ENCODE measurements around the gene CCL25. TPM values are rescaled to one million over a fixed set of nuclear protein-coding genes. Genes with fewer than 3 reads are reported as not detected.
"Not testable (repeated sequence)": the region's sequence is repeated elsewhere in the genome, so short reads cannot be mapped to it uniquely, and the experiment has no call there.

Gene CCL25
- polyA plus RNA-seq, 4 donors, result 156 to 831 (median 414) TPM

GRCh38 chr19:8022275-8022674 is 30.3 kb upstream of the CCL25 start:
- Histone ChIP-seq H3K4me3 (ENCODE audit: low read depth in 1 of 3, low read length in 3 of 3) (no peak overlapping the region), H3K27ac (ENCODE audit: low read depth in 1 of 3, low read length in 2 of 3) (no peak overlapping the region), H3K36me3 (ENCODE audit: control insufficient read depth in 3 of 3, insufficient read depth in 2 of 3, low read depth in 1 of 3, low read length in 3 of 3) (peaks cover 0 to 6% (median 0%) of the 10 kb centered on the region in 3 donors), H3K9me3 (ENCODE audit: control insufficient read depth in 2 of 2, insufficient read depth in 1 of 2, low read depth in 1 of 2, low read length in 1 of 2) (peaks cover 0 to 8% of the 10 kb centered on the region in 2 donors), H3K4me1 (ENCODE audit: control insufficient read depth in 3 of 3, insufficient read depth in 2 of 3, low read depth in 1 of 3, low read length in 2 of 3) (peaks cover 0 to 7% (median 2%) of the 10 kb centered on the region in 3 donors), H3K27me3 (ENCODE audit: control insufficient read depth in 3 of 3, insufficient read depth in 3 of 3, low read length in 3 of 3) (no peaks in the 10 kb centered on the region)
- WGBS, 3 donors, result 81 to 88% (median 85%) methylated on average over 13 of the region's 13 CpGs
- FAIRE-seq (no peak), DNase-seq (no peak)

GRCh38 chr19:8023371-8023770 is 29.2 kb upstream of the CCL25 start:
- no peak overlapping the region for H3K27ac ChIP-seq (ENCODE audit: low read depth in 1 of 3, low read length in 2 of 3)
- H3K4me1 ChIP-seq (ENCODE audit: control insufficient read depth in 3 of 3, insufficient read depth in 2 of 3, low read depth in 1 of 3, low read length in 2 of 3), result peaks cover 0 to 12% (median 0%) of the 10 kb centered on the region in 3 donors
- WGBS, 3 donors, result 89 to 94% (median 93%) methylated on average over 5 of the region's 5 CpGs
- H3K27me3 ChIP-seq (ENCODE audit: control insufficient read depth in 3 of 3, insufficient read depth in 3 of 3, low read length in 3 of 3), result no peaks in the 10 kb centered on the region
- H3K4me3 ChIP-seq (ENCODE audit: low read depth in 1 of 3, low read length in 3 of 3), result no peak overlapping the region
- peaks cover 0 to 8% of the 10 kb centered on the region in 2 donors for H3K9me3 ChIP-seq (ENCODE audit: control insufficient read depth in 2 of 2, insufficient read depth in 1 of 2, low read depth in 1 of 2, low read length in 1 of 2)
- DNase-seq (no peak), FAIRE-seq (no peak)
- H3K36me3 ChIP-seq (ENCODE audit: control insufficient read depth in 3 of 3, insufficient read depth in 2 of 3, low read depth in 1 of 3, low read length in 3 of 3), result peaks cover 0 to 4% (median 0%) of the 10 kb centered on the region in 3 donors

GRCh38 chr19:8024256-8024655 is 28.3 kb upstream of the CCL25 start:
- H3K4me3 ChIP-seq (ENCODE audit: low read depth in 1 of 3, low read length in 3 of 3); H3K27me3 ChIP-seq (ENCODE audit: control insufficient read depth in 3 of 3, insufficient read depth in 3 of 3, low read length in 3 of 3); H3K9me3 ChIP-seq (ENCODE audit: control insufficient read depth in 2 of 2, insufficient read depth in 1 of 2, low read depth in 1 of 2, low read length in 1 of 2); H3K36me3 ChIP-seq (ENCODE audit: control insufficient read depth in 3 of 3, insufficient read depth in 2 of 3, low read depth in 1 of 3, low read length in 3 of 3); FAIRE-seq; DNase-seq; H3K27ac ChIP-seq (ENCODE audit: low read depth in 1 of 3, low read length in 2 of 3): not testable (repeated sequence)
- peaks cover 0 to 20% (median 3%) of the 10 kb centered on the region in 3 donors for H3K4me1 ChIP-seq (ENCODE audit: control insufficient read depth in 3 of 3, insufficient read depth in 2 of 3, low read depth in 1 of 3, low read length in 2 of 3)
- 83 to 94% (median 84%) methylated on average over 3 of the region's 3 CpGs for WGBS, 3 donors

- H3K9me3 ChIP-seq (ENCODE audit: control insufficient read depth in 2 of 2, insufficient read depth in 1 of 2, low read depth in 1 of 2, low read length in 1 of 2), result peaks cover 0 to 4% of the 10 kb centered on the region in 2 donors
- peaks cover 0 to 4% (median 0%) of the 10 kb centered on the region in 3 donors for H3K36me3 ChIP-seq (ENCODE audit: control insufficient read depth in 3 of 3, insufficient read depth in 2 of 3, low read depth in 1 of 3, low read length in 3 of 3)
- DNase-seq (peak; percentile 84 to 90), FAIRE-seq (no peak)
- no peaks in the 10 kb centered on the region for H3K27me3 ChIP-seq (ENCODE audit: control insufficient read depth in 3 of 3, insufficient read depth in 3 of 3, low read length in 3 of 3)
- H3K4me1 ChIP-seq (ENCODE audit: control insufficient read depth in 3 of 3, insufficient read depth in 2 of 3, low read depth in 1 of 3, low read length in 2 of 3), result peaks cover 1 to 27% (median 4%) of the 10 kb centered on the region in 3 donors
- peak overlapping the region in 1 of 3 donors; percentile 39 for H3K27ac ChIP-seq (ENCODE audit: low read depth in 1 of 3, low read length in 2 of 3)
- 17 to 64% (median 29%) methylated on average over 5 of the region's 5 CpGs for whole genome bisulfite sequencing, 3 donors
- no peak overlapping the region for H3K4me3 ChIP-seq (ENCODE audit: low read depth in 1 of 3, low read length in 3 of 3)
Measured at GRCh38 chr19:8025316-8025715, 27.2 kb upstream of the CCL25 start.

GRCh38 chr19:8028951-8029491 is 23.5 kb upstream of the CCL25 start:
- peak overlapping the region; percentile 50 to 85 (median 68) for H3K27ac ChIP-seq (ENCODE audit: low read depth in 1 of 3, low read length in 2 of 3)
- no peaks in the 10 kb centered on the region for H3K27me3 ChIP-seq (ENCODE audit: control insufficient read depth in 3 of 3, insufficient read depth in 3 of 3, low read length in 3 of 3)
- peaks cover 4 to 57% (median 4%) of the 10 kb centered on the region in 3 donors for H3K4me1 ChIP-seq (ENCODE audit: control insufficient read depth in 3 of 3, insufficient read depth in 2 of 3, low read depth in 1 of 3, low read length in 2 of 3)
- H3K36me3 ChIP-seq (ENCODE audit: control insufficient read depth in 3 of 3, insufficient read depth in 2 of 3, low read depth in 1 of 3, low read length in 3 of 3), result no peaks in the 10 kb centered on the region
- FAIRE-seq (no peak), DNase-seq (peak; percentile 74 to 80)
- WGBS, 3 donors, result 22 to 43% (median 22%) methylated on average over 12 of the region's 12 CpGs
- H3K9me3 ChIP-seq (ENCODE audit: control insufficient read depth in 2 of 2, insufficient read depth in 1 of 2, low read depth in 1 of 2, low read length in 1 of 2), result peaks cover 0 to 5% of the 10 kb centered on the region in 2 donors
- H3K4me3 ChIP-seq (ENCODE audit: low read depth in 1 of 3, low read length in 3 of 3), result no peak overlapping the region

GRCh38 chr19:8030960-8031359 is 21.6 kb upstream of the CCL25 start:
- Histone ChIP-seq H3K27ac (ENCODE audit: low read depth in 1 of 3, low read length in 2 of 3) (no peak overlapping the region), H3K9me3 (ENCODE audit: control insufficient read depth in 2 of 2, insufficient read depth in 1 of 2, low read depth in 1 of 2, low read length in 1 of 2) (peaks cover 0 to 6% of the 10 kb centered on the region in 2 donors), H3K4me1 (ENCODE audit: control insufficient read depth in 3 of 3, insufficient read depth in 2 of 3, low read depth in 1 of 3, low read length in 2 of 3) (peaks cover 4 to 57% (median 4%) of the 10 kb centered on the region in 3 donors), H3K4me3 (ENCODE audit: low read depth in 1 of 3, low read length in 3 of 3) (no peak overlapping the region), H3K27me3 (ENCODE audit: control insufficient read depth in 3 of 3, insufficient read depth in 3 of 3, low read length in 3 of 3) (no peaks in the 10 kb centered on the region), H3K36me3 (ENCODE audit: control insufficient read depth in 3 of 3, insufficient read depth in 2 of 3, low read depth in 1 of 3, low read length in 3 of 3) (no peaks in the 10 kb centered on the region)
- FAIRE-seq (no peak), DNase-seq (no peak)
- WGBS, 3 donors, result 78 to 84% (median 82%) methylated on average over 8 of the region's 8 CpGs

- not testable (repeated sequence) for H3K27me3 ChIP-seq (ENCODE audit: control insufficient read depth in 3 of 3, insufficient read depth in 3 of 3, low read length in 3 of 3); H3K4me3 ChIP-seq (ENCODE audit: low read depth in 1 of 3, low read length in 3 of 3); FAIRE-seq; H3K36me3 ChIP-seq (ENCODE audit: control insufficient read depth in 3 of 3, insufficient read depth in 2 of 3, low read depth in 1 of 3, low read length in 3 of 3)
- H3K9me3 ChIP-seq (ENCODE audit: control insufficient read depth in 2 of 2, insufficient read depth in 1 of 2, low read depth in 1 of 2, low read length in 1 of 2), result peaks cover 0 to 10% of the 10 kb centered on the region in 2 donors
- peak overlapping the region; percentile 22 to 89 (median 53) for H3K27ac ChIP-seq (ENCODE audit: low read depth in 1 of 3, low read length in 2 of 3)
- peaks cover 4 to 57% (median 4%) of the 10 kb centered on the region in 3 donors for H3K4me1 ChIP-seq (ENCODE audit: control insufficient read depth in 3 of 3, insufficient read depth in 2 of 3, low read depth in 1 of 3, low read length in 2 of 3)
- peak; percentile 83 to 88 for DNase-seq
- 26 to 54% (median 44%) methylated on average over 21 to 22 of the region's 22 CpGs for WGBS, 3 donors
Measured at GRCh38 chr19:8033287-8034177, 19.0 kb upstream of the CCL25 start.

GRCh38 chr19:8034178-8034525 is 18.4 kb upstream of the CCL25 start:
- Histone ChIP-seq H3K36me3 (ENCODE audit: control insufficient read depth in 3 of 3, insufficient read depth in 2 of 3, low read depth in 1 of 3, low read length in 3 of 3) (peaks cover 0 to 12% (median 0%) of the 10 kb centered on the region in 3 donors), H3K4me3 (ENCODE audit: low read depth in 1 of 3, low read length in 3 of 3) (no peak overlapping the region), H3K27ac (ENCODE audit: low read depth in 1 of 3, low read length in 2 of 3) (peak overlapping the region in 2 of 3 donors; percentile 50 to 89), H3K4me1 (ENCODE audit: control insufficient read depth in 3 of 3, insufficient read depth in 2 of 3, low read depth in 1 of 3, low read length in 2 of 3) (peaks cover 3 to 51% (median 4%) of the 10 kb centered on the region in 3 donors), H3K27me3 (ENCODE audit: control insufficient read depth in 3 of 3, insufficient read depth in 3 of 3, low read length in 3 of 3) (no peaks in the 10 kb centered on the region), H3K9me3 (ENCODE audit: control insufficient read depth in 2 of 2, insufficient read depth in 1 of 2, low read depth in 1 of 2, low read length in 1 of 2) (peaks cover 0 to 15% of the 10 kb centered on the region in 2 donors)
- FAIRE-seq (no peak), DNase-seq (no peak)
- 84 to 92% (median 85%) methylated on average over 6 of the region's 6 CpGs for WGBS, 3 donors
